SK-N-SH treated with all-trans-retinoic acid at 6 μM for 48 hours (cell line): Measurements from ENCODE around the gene SNED1.

Experiments
- GLIS3 ChIP-seq: fragments of 250-450 bp; sonication (Bioruptor Pico); IDR thresholded peaks from 2 replicates; pipeline ENCODE4 v1.5.0; 2020; ENCODE audit warnings: mild to moderate bottlenecking, moderate library complexity
- OSR1 ChIP-seq: fragments of 250-450 bp; sonication (Bioruptor Pico); IDR thresholded peaks from 2 replicates; pipeline ENCODE4 v1.8.0; 2022; ENCODE audit warnings: moderate library complexity, mild to moderate bottlenecking, inconsistent platforms
- PPARA ChIP-seq: fragments of 250-450 bp; sonication (Bioruptor Pico); IDR thresholded peaks from 2 replicates; pipeline ENCODE4 v1.5.0; 2020; ENCODE audit warnings: mild to moderate bottlenecking, borderline replicate concordance
- RARB ChIP-seq: fragments of 250-450 bp; sonication (Bioruptor Pico); IDR thresholded peaks from 2 replicates; pipeline ENCODE4 v1.8.0; 2021; ENCODE audit warnings: mild to moderate bottlenecking, moderate library complexity
- TOX ChIP-seq: fragments of 250-450 bp; sonication (Bioruptor Pico); IDR thresholded peaks from 2 replicates; pipeline ENCODE4 v1.8.0; 2021; ENCODE audit warnings: mild to moderate bottlenecking, moderate library complexity, borderline replicate concordance
- ZFP3 ChIP-seq: fragments of 250-450 bp; sonication (Bioruptor Pico); IDR thresholded peaks from 2 replicates; pipeline ENCODE4 v1.5.0; 2020; ENCODE audit warnings: mild to moderate bottlenecking, moderate library complexity
- ZFP30 ChIP-seq: fragments of 450-650 bp; formaldehyde crosslinking; IDR thresholded peaks from 2 replicates; pipeline ENCODE4 v1.5.0; 2022; ENCODE audit warnings: mild to moderate bottlenecking, moderate library complexity
- TF ChIP-seq, protein P1 (sequence below): fragments of 250-450 bp; sonication (Bioruptor Pico); IDR thresholded peaks from 2 replicates; pipeline ENCODE4 v1.5.0; 2020; ENCODE audit warnings: mild to moderate bottlenecking, moderate library complexity
- TF ChIP-seq, protein P2 (sequence below): fragments of 250-450 bp; sonication (Bioruptor Pico); IDR thresholded peaks from 2 replicates; pipeline ENCODE4 v1.8.0; 2020; ENCODE audit warnings: mild to moderate bottlenecking, moderate library complexity, borderline replicate concordance

DNA sequence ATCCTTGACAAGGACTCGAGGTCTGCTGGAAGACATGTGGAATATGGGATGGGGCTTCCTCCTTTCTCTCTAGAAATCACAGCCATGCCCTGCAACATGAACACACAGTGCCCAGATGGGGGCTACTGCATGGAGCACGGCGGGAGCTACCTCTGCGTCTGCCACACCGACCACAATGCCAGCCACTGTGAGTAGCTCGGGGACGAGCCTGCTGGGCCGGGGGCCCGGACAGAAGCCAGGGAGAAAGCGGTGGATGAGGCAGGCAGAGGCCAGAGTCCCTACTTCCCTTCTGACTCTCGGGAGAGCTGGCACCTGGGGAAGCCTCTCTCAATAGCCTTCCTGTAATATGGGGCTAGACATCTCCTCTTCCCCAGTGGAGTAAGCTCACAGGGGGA lies 50.5 kb downstream of the SNED1 start:
- TF ChIP-seq PPARA = no peak
- TF ChIP-seq ZFP3 = no peak
- no peak for TF ChIP-seq GLIS3 (CRISPR knock-in tag)
- no peak for TF ChIP-seq ZFP30
- TF ChIP-seq, protein P1, sequence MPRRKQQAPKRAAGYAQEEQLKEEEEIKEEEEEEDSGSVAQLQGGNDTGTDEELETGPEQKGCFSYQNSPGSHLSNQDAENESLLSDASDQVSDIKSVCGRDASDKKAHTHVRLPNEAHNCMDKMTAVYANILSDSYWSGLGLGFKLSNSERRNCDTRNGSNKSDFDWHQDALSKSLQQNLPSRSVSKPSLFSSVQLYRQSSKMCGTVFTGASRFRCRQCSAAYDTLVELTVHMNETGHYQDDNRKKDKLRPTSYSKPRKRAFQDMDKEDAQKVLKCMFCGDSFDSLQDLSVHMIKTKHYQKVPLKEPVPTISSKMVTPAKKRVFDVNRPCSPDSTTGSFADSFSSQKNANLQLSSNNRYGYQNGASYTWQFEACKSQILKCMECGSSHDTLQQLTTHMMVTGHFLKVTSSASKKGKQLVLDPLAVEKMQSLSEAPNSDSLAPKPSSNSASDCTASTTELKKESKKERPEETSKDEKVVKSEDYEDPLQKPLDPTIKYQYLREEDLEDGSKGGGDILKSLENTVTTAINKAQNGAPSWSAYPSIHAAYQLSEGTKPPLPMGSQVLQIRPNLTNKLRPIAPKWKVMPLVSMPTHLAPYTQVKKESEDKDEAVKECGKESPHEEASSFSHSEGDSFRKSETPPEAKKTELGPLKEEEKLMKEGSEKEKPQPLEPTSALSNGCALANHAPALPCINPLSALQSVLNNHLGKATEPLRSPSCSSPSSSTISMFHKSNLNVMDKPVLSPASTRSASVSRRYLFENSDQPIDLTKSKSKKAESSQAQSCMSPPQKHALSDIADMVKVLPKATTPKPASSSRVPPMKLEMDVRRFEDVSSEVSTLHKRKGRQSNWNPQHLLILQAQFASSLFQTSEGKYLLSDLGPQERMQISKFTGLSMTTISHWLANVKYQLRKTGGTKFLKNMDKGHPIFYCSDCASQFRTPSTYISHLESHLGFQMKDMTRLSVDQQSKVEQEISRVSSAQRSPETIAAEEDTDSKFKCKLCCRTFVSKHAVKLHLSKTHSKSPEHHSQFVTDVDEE (CRISPR knock-in tag) = no peak
- TF ChIP-seq, protein P2, sequence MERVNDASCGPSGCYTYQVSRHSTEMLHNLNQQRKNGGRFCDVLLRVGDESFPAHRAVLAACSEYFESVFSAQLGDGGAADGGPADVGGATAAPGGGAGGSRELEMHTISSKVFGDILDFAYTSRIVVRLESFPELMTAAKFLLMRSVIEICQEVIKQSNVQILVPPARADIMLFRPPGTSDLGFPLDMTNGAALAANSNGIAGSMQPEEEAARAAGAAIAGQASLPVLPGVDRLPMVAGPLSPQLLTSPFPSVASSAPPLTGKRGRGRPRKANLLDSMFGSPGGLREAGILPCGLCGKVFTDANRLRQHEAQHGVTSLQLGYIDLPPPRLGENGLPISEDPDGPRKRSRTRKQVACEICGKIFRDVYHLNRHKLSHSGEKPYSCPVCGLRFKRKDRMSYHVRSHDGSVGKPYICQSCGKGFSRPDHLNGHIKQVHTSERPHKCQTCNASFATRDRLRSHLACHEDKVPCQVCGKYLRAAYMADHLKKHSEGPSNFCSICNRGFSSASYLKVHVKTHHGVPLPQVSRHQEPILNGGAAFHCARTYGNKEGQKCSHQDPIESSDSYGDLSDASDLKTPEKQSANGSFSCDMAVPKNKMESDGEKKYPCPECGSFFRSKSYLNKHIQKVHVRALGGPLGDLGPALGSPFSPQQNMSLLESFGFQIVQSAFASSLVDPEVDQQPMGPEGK (CRISPR knock-in tag) = no peak
- TF ChIP-seq OSR1 = no peak
- TF ChIP-seq TOX (CRISPR knock-in tag) = no peak
- TF ChIP-seq RARB (CRISPR knock-in tag) = no peak
